Astrocyte of the cerebellum (primary cell): ENCODE data around the gene UBE4A.

ENCODE experiments used
- DNase-seq: peaks from one replicate; pipeline ENCODE4 v3.0.0-alpha.2; 2011; ENCODE audit warnings: low read depth
- H3K4me3 ChIP-seq: 2 replicates; pipeline ENCODE4 v1.5.1; 2011; ENCODE audit warnings: mild to moderate bottlenecking, low read depth, low read length, moderate library complexity
- in situ Hi-C: cut with HindIII; loops from 2 replicates; pipeline ENCODE4 v1.10.0; 2017; ENCODE audit warnings: low sequenced_read_pairs
- TF ChIP-seq, protein P1 (sequence below): IDR thresholded peaks from 2 replicates; pipeline ENCODE4 v1.5.1; 2012; ENCODE audit warnings: low read length, low read depth, moderate library complexity, mild to moderate bottlenecking; ENCODE audit errors: missing control alignments

UBE4A gene

DNA sequence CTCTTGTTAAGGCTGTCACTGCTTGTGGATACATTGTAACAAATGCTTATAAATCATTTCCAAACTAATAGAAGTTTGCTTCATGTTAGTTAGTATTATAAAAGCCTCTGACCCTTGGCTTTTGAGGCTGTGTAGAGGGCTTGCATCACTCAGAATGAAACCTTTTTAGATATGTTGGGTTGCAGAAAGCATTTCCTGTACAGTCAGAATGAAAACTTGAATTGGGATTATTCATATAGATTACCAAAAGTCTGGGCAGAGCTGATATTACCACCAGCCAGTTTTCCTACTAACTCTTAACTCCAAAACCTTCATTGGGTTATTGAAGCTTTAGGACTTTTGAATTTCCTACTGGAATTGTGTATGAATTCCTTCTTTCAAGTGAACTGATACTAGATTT, 88.9 kb downstream of the UBE4A start:
- no peak overlapping the region for H3K4me3 ChIP-seq
- TF ChIP-seq, protein P1, sequence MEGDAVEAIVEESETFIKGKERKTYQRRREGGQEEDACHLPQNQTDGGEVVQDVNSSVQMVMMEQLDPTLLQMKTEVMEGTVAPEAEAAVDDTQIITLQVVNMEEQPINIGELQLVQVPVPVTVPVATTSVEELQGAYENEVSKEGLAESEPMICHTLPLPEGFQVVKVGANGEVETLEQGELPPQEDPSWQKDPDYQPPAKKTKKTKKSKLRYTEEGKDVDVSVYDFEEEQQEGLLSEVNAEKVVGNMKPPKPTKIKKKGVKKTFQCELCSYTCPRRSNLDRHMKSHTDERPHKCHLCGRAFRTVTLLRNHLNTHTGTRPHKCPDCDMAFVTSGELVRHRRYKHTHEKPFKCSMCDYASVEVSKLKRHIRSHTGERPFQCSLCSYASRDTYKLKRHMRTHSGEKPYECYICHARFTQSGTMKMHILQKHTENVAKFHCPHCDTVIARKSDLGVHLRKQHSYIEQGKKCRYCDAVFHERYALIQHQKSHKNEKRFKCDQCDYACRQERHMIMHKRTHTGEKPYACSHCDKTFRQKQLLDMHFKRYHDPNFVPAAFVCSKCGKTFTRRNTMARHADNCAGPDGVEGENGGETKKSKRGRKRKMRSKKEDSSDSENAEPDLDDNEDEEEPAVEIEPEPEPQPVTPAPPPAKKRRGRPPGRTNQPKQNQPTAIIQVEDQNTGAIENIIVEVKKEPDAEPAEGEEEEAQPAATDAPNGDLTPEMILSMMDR = no peak
- no peak for DNase-seq
- in situ Hi-C loops = no loop called here
